Stimulated activated CD4-positive, alpha-beta T cell treated with anti-CD3 and anti-CD28 coated beads, TNF-alpha, amount 100 ng/mL, for 24 hours (primary cell): ENCODE measurements around the gene NHERF1.

Experiments
- DNase-seq, 3 experiments: peaks; one replicate each; pipeline ENCODE4 v3.0.0-alpha.2; 2020; ENCODE audit warnings: low read depth in 3 of 3

NHERF1 gene

DNA sequence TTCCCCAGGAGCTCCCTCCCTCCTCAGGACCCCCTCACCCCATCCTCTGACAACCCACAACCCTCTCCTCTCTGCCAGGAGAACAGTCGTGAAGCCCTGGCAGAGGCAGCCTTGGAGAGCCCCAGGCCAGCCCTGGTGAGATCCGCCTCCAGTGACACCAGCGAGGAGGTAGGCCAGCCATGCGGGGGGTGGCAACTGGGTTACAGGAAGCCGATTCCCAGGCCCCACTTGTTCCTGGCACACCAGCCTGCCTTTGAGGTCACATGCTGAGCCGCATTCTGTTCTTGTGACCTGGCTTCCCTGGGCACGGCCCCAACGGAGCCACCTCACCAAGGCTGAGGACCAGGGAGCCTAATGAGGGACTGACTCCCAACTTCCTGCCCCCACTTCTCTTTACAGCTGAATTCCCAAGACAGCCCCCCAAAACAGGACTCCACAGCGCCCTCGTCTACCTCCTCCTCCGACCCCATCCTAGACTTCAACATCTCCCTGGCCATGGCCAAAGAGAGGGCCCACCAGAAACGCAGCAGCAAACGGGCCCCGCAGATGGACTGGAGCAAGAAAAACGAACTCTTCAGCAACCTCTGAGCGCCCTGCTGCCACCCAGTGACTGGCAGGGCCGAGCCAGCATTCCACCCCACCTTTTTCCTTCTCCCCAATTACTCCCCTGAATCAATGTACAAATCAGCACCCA, 19.8 kb downstream of the NHERF1 start:
- DNase-seq: no peak

DNA sequence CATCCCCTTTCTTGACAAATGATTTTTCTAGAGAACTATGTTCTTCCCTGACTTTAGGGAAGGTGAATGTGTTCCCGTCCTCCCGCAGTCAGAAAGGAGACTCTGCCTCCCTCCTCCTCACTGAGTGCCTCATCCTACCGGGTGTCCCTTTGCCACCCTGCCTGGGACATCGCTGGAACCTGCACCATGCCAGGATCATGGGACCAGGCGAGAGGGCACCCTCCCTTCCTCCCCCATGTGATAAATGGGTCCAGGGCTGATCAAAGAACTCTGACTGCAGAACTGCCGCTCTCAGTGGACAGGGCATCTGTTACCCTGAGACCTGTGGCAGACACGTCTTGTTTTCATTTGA, 20.3 kb downstream of the NHERF1 start:
- DNase-seq: no peak

DNA sequence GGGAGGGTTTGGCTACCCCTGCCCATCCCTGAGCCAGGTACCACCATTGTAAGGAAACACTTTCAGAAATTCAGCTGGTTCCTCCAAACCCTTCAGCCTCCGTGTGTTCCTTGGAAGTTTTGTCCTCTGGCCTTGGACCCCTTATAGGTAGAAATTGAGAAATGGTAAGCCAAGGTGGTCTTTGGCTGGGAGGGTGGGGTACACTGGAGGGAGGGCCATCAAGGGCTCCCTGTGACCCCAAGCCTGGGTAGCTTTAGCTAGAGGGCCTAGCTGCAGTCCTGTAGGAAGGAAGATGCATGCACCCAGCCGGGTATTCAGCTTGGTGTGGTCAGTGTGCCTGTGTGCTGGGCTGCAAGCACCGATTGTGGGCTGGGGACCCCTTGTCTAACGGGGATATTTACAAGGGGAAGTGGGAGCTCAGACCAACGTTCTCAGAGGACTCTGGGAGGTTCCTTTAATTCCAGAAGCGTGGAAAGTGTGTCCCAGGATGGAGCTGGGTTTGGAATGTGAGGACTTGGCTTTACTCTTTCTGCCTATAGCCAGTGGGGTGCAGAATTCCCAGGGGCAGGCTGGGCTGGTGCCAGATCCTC, 20.9 kb downstream of the NHERF1 start:
- DNase-seq: no peak

DNA sequence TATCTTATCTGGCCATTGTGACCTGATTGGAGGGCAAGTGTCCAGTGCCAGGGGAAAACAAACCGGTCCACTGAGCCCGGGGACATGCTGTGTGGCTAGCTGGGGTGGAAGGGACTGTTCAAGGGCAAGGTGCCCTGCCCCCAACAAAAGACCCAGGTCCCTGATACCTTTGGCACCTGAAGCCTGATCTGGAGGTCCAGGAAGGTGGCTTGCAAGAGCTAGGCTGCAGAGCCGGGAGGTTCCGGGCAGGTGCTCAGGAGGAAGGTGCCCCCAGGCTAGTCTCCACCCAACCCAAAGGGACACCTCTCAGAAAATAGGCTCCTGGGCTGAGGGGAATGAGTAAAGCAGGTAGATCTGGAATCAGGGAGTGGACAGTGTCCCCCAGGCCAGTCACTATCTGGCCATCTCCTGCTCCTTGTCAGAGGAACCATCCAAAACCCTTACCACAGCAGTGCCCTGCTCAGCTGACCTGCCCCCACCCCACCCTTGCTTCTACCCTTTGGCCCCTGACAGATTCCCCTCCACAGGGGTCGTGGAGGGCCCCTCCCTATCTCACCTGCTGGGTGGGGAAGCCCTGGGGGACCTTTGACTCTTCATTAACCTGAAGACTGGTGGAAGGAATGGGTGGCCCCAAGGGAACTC, 21.5 kb downstream of the NHERF1 start:
- no peak for DNase-seq

DNA sequence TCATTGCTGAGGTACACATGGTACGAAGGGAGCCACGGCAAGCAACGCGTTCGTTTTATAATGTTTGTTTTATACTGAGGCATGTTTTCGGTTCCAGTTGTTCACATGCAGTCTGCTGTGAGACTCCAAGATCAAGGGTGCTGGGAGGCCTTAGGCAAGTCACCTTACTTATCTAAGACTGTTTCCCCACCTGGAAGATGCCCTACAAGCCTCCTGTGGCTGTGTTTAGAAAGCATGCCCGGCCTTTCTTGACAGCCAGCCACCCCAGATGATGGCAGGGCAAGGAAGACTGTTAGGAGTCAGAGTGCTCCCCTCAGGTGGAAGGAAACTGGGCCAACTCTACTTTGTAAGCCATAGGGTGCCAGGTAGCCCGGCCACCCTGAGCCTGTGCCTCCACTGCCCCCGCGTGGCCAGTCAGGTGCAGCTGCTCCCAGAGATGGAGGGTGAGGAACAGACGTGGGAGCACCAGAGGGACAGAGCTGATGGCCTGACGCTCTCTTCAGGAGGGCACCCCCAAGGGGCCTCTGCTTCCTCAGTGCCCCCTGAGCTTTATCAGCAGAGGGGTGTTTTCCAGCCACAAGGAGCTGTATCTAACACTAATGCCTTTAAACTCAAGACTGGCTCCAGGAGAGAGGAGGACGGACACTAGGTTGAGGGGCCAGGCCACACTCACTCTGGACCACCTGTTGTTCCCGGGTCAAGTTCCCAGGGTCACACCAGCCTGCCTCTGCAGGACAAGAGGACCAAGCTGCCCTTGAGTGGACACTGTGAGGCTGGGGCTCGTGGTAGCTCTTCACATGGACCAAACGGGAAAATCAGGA, 22.3 kb downstream of the NHERF1 start:
- DNase-seq: peak in 2 of 3 experiments; percentile 53 to 65

GRCh38 chr17:74771319-74771914, 23.0 kb downstream of the NHERF1 start:
- no peak for DNase-seq

DNA sequence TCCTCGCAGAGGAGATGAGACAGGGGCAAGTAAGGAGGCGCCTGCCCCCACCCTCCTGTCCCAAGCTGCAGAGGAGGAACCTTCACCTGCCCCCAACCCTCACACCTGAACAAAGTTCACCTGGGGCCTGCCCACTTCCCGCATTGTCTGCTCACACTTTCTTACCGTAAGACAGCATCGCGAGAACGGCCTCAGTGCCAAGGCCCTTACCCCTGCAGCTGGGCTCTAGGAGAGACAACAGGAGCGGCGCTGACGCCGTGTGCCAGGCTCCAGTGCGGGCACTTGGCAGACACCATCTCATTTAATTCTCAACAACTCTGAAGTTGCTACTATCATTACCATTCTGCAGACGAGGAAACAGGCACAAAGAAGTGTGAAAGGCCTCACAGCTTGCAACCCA, 23.6 kb downstream of the NHERF1 start:
- no peak for DNase-seq

GRCh38 chr17:74773414-74773813, 25.0 kb downstream of the NHERF1 start:
- no peak for DNase-seq

DNA sequence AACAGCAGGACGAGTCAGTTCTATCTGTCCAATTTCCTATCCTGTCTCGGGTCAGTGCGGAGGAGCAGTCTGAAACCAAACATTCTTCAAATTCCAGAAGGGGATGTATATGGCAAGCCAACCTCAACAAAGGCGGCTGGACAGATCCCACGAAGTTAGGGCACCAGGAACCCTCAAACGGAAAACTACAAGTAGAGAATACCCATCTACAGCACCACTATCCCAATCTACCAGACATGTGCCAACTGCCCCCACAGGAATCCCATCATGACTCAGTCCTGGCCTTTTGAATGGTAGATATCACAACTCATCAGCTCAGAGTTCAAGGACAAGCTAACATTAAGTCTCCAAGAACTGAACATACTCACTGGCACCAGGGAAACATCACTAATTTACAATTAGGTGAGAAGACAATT, 25.5 kb downstream of the NHERF1 start:
- DNase-seq: no peak

DNA sequence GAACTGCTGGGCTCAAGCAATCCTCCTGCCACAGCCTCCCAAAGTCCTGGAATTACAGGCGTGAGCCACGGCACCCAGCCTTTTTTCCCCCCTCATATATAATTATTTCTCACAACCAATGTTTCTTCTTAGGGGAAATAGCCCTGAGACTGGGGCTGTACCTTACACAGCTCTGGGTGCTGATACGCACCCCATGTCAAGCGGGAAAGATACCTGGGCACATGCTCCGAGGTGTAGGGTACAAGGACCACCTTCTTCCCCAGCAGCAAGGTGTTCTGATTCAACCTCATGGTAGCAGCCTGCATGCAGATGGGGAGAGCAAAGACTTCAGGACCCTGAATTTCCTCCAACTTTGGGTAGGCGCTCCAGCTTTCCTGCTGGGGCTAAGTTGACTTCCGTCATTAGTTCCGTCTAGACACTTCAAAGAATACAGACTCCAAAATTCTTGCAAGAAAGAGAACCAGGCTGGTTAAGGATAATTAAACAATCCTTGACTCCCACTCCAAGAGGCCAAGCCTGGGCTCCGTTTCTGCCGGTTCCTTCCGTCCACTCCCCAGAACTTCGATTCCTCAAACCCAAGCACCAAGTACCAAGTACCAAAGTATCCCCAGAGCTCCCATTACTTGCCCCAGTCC, 27.1 kb downstream of the NHERF1 start:
- DNase-seq: no peak

GRCh38 chr17:74776044-74776962, 27.9 kb downstream of the NHERF1 start, which contains the start of gene NAT9:
Gene NAT9 (minus strand): TSS chr17:74776345. CDS start chr17:74775698, 647 bp downstream.
- peak; percentile 99 to 100 (median 99) for DNase-seq

- no peak for DNase-seq
Measured at GRCh38 chr17:74776990-74777389, 28.6 kb downstream of the NHERF1 start.

DNA sequence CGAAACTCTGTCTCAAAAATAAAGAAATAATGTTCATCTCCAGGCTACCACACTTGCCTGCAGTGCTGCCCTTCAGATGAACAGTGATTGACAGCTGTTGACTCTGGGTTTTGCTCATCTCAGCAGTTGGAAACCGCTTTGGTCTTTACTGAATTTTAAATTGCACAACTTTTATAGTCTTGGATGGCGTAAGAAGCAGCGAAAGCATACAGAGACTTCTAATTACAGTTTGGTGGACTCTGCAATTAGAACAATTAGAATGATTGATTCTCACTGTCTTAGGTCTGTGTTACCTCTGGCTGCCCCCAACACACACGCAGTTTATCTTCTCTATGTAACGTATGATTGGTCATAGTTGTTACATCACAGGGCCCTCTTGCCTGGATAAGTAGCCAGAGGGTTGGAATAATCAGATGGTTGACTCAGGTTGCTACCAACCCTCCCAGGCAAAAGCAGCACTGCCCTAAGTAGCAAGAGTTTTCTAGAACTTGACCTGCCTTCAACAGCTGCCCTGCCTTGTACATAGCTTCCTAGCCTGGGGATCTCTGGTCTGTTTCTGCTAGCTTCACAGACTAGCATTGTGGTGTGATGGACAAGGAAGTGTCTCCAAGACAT, 29.6 kb downstream of the NHERF1 start:
- no peak for DNase-seq

GRCh38 chr17:74778960-74779359, 30.5 kb downstream of the NHERF1 start:
- DNase-seq: no peak

DNA sequence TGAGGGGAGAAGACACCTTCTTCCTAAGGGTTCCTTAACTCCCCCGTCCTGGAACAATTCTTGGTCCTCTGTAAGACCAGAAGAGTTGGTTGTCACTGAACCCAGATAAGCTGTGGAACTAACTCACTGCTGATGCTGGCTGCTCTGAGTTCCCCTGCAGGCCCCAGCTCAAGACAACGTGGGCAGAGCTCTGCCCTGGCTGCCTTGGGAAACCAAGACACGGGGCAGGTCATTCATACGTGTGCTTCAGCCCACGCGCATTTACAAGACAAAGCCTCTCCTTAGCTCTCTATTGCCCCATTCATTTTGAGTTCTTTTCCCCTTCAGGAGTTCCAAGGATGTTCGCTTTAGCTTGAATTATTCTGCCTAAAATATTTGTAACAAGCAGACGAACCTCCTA, 31.1 kb downstream of the NHERF1 start:
- no peak for DNase-seq

DNA sequence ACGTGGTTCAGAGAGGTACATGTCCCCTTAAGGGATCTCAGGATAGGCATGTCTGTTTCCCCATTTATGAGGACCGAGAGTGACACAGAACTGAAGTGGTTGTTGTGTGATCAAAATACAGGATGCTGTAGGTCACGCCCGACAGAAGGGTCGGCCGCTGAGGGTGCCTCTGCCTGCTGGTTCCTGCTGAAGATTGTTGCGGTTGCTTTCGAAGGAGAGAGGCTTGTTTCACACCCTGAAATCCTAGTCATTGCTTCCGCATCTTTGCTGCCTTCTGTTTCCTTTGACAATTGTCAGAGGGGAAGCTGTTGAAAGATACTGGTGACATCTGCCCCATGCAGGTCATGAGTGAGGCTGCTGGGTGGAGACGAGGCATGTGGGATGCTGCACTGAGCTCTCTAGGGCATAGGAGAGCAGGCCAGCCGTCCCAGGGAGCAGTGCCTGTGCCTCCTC, 31.5 kb downstream of the NHERF1 start:
- DNase-seq: peak in 2 of 3 experiments; percentile 20 to 56

GRCh38 chr17:74780443-74781238, 32.2 kb downstream of the NHERF1 start:
- DNase-seq: no peak

DNA sequence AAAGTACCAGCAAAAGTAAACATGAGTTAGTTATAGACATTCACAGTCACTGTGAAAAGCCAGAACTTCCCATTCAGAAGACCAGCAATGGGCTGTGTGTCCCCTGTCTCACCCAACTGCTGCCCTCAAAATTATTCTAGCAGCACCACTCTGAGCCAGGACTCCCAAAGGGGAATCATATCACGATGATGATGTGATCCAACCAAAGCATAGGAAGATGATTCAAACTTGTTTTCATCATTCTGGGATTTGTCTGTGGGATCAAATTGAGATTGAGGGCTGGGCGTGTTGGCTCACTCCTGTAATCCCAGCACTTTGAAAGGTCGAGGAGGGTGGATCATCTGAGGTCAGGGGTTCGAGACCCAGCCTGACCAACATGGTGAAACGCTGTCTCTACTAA, 34.1 kb downstream of the NHERF1 start:
- no peak for DNase-seq
